HEK293 (cell line): ENCODE results near the gene ZNF200.

Experiments
- FEZF1 ChIP-seq: fragments of 450-650 bp; formaldehyde crosslinking; IDR thresholded peaks from 2 replicates; pipeline ENCODE4 v1.5.1; 2016; ENCODE audit warnings: missing biosample characterization, missing genetic modification characterization
- HOXC10 ChIP-seq: sonication (generic); formaldehyde crosslinking; IDR thresholded peaks from 2 replicates; pipeline ENCODE4 v1.8.1; 2023; ENCODE audit warnings: mild to moderate bottlenecking, missing genetic modification reagents
- KLF7 ChIP-seq: fragments of 450-650 bp; formaldehyde crosslinking; IDR thresholded peaks from 2 replicates; pipeline ENCODE4 v1.5.1; 2016; ENCODE audit warnings: missing biosample characterization, missing genetic modification characterization, borderline replicate concordance
- KLF8 ChIP-seq: fragments of 450-650 bp; formaldehyde crosslinking; IDR thresholded peaks from 2 replicates; pipeline ENCODE4 v1.5.1; 2016; ENCODE audit warnings: missing biosample characterization, missing genetic modification characterization
- OVOL3 ChIP-seq: fragments of 450-650 bp; formaldehyde crosslinking; IDR thresholded peaks from 2 replicates; pipeline ENCODE4 v1.5.1; 2016; ENCODE audit warnings: missing biosample characterization, missing genetic modification characterization
- PATZ1 ChIP-seq: fragments of 450-650 bp; formaldehyde crosslinking; IDR thresholded peaks from 2 replicates; pipeline ENCODE4 v1.5.1; 2016; ENCODE audit warnings: missing biosample characterization, missing genetic modification characterization
- PRDM1 ChIP-seq: fragments of 450-650 bp; formaldehyde crosslinking; IDR thresholded peaks from 2 replicates; pipeline ENCODE4; 2016; ENCODE audit warnings: missing biosample characterization, missing genetic modification characterization
- SCRT2 ChIP-seq: fragments of 450-650 bp; formaldehyde crosslinking; IDR thresholded peaks from 2 replicates; pipeline ENCODE4 v1.5.1; 2016; ENCODE audit warnings: missing biosample characterization, missing genetic modification characterization
- ZBTB48 ChIP-seq: fragments of 450-650 bp; formaldehyde crosslinking; IDR thresholded peaks from 2 replicates; pipeline ENCODE4 v1.5.1; 2016; ENCODE audit warnings: missing biosample characterization, missing genetic modification characterization
- ZNF140 ChIP-seq: fragments of 450-650 bp; formaldehyde crosslinking; IDR thresholded peaks from 2 replicates; pipeline ENCODE4 v1.5.1; 2016; ENCODE audit warnings: missing biosample characterization, missing genetic modification characterization
- ZNF157 ChIP-seq: fragments of 450-650 bp; formaldehyde crosslinking; IDR thresholded peaks from 2 replicates; pipeline ENCODE4 v1.5.1; 2016; ENCODE audit warnings: missing biosample characterization, missing genetic modification characterization
- ZNF18 ChIP-seq: fragments of 450-650 bp; formaldehyde crosslinking; IDR thresholded peaks from 2 replicates; pipeline ENCODE4 v1.5.1; 2016; ENCODE audit warnings: missing biosample characterization, missing genetic modification characterization
- ZNF19 ChIP-seq: fragments of 450-650 bp; formaldehyde crosslinking; IDR thresholded peaks from 2 replicates; pipeline ENCODE4; 2016; ENCODE audit warnings: missing biosample characterization, missing genetic modification characterization, low read depth
- ZNF214 ChIP-seq: fragments of 450-650 bp; formaldehyde crosslinking; IDR thresholded peaks from 2 replicates; pipeline ENCODE4 v1.5.1; 2017; ENCODE audit warnings: missing biosample characterization, mild to moderate bottlenecking, missing genetic modification characterization, borderline replicate concordance
- ZNF221 ChIP-seq: fragments of 450-650 bp; formaldehyde crosslinking; IDR thresholded peaks from 2 replicates; pipeline ENCODE4 v1.5.1; 2017; ENCODE audit warnings: missing biosample characterization, missing genetic modification characterization, borderline replicate concordance
- ZNF302 ChIP-seq: fragments of 450-650 bp; formaldehyde crosslinking; IDR thresholded peaks from 2 replicates; pipeline ENCODE4 v1.5.1; 2016; ENCODE audit warnings: missing biosample characterization, missing genetic modification characterization, low read depth
- ZNF335 ChIP-seq: fragments of 450-650 bp; formaldehyde crosslinking; conservative IDR thresholded peaks from 2 replicates; pipeline ENCODE4 v1.5.1; 2016; ENCODE audit warnings: missing biosample characterization, missing genetic modification characterization
- ZNF416 ChIP-seq: fragments of 450-650 bp; formaldehyde crosslinking; IDR thresholded peaks from 2 replicates; pipeline ENCODE4 v1.5.1; 2016; ENCODE audit warnings: missing biosample characterization, missing genetic modification characterization
- ZNF426 ChIP-seq: fragments of 450-650 bp; formaldehyde crosslinking; IDR thresholded peaks from 2 replicates; pipeline ENCODE4 v1.5.1; 2017; ENCODE audit warnings: missing biosample characterization, missing genetic modification characterization, mild to moderate bottlenecking, inconsistent platforms, moderate library complexity
- ZNF433 ChIP-seq: fragments of 450-650 bp; formaldehyde crosslinking; IDR thresholded peaks from 2 replicates; pipeline ENCODE4 v1.5.1; 2016; ENCODE audit warnings: missing biosample characterization, missing genetic modification characterization, low read depth
- ZNF48 ChIP-seq: fragments of 450-650 bp; formaldehyde crosslinking; IDR thresholded peaks from 2 replicates; pipeline ENCODE4 v1.5.1; 2016; ENCODE audit warnings: missing biosample characterization, missing genetic modification characterization
- ZNF514 ChIP-seq: fragments of 450-650 bp; formaldehyde crosslinking; IDR thresholded peaks from 2 replicates; pipeline ENCODE4 v1.5.1; 2016; ENCODE audit warnings: missing biosample characterization, missing genetic modification characterization
- ZNF529 ChIP-seq: fragments of 450-650 bp; formaldehyde crosslinking; IDR thresholded peaks from 2 replicates; pipeline ENCODE4 v1.5.1; 2017; ENCODE audit warnings: missing genetic modification characterization, missing biosample characterization; ENCODE audit not compliant: insufficient replicate concordance
- ZNF558 ChIP-seq: fragments of 450-650 bp; formaldehyde crosslinking; IDR thresholded peaks from 2 replicates; pipeline ENCODE4 v1.5.1; 2016; ENCODE audit warnings: missing biosample characterization, missing genetic modification characterization
- ZNF600 ChIP-seq: fragments of 450-650 bp; formaldehyde crosslinking; IDR thresholded peaks from 2 replicates; pipeline ENCODE4 v1.5.1; 2016; ENCODE audit warnings: missing biosample characterization, missing genetic modification characterization
- ZNF610 ChIP-seq: fragments of 450-650 bp; formaldehyde crosslinking; IDR thresholded peaks from 2 replicates; pipeline ENCODE4 v1.5.1; 2016; ENCODE audit warnings: missing biosample characterization, missing genetic modification characterization, borderline replicate concordance
- ZNF621 ChIP-seq: fragments of 450-650 bp; formaldehyde crosslinking; IDR thresholded peaks from 2 replicates; pipeline ENCODE4 v1.5.1; 2017; ENCODE audit warnings: missing biosample characterization, missing genetic modification characterization
- ZNF623 ChIP-seq: fragments of 450-650 bp; formaldehyde crosslinking; IDR thresholded peaks from 2 replicates; pipeline ENCODE4 v1.5.1; 2016; ENCODE audit warnings: missing biosample characterization, missing genetic modification characterization
- ZNF660 ChIP-seq: fragments of 450-650 bp; IDR thresholded peaks from 2 replicates; pipeline ENCODE4 v1.5.1; 2018; ENCODE audit warnings: missing biosample characterization, mild to moderate bottlenecking, missing genetic modification characterization
- ZNF664 ChIP-seq: fragments of 450-650 bp; formaldehyde crosslinking; IDR thresholded peaks from 2 replicates; pipeline ENCODE4 v1.5.1; 2016; ENCODE audit warnings: missing biosample characterization, missing genetic modification characterization
- ZSCAN30 ChIP-seq: fragments of 450-650 bp; IDR thresholded peaks from 2 replicates; pipeline ENCODE4 v1.5.1; 2018; ENCODE audit warnings: missing biosample characterization, mild to moderate bottlenecking, missing genetic modification characterization, moderate library complexity
- TF ChIP-seq, protein P1 (sequence below): fragments of 450-650 bp; formaldehyde crosslinking; IDR thresholded peaks from 2 replicates; pipeline ENCODE4 v1.5.1; 2016; ENCODE audit warnings: missing biosample characterization, missing genetic modification characterization
- TF ChIP-seq, protein P2 (sequence below): fragments of 450-650 bp; formaldehyde crosslinking; IDR thresholded peaks from 2 replicates; pipeline ENCODE4 v1.5.1; 2016; ENCODE audit warnings: missing biosample characterization, missing genetic modification characterization, low read depth

Gene ZNF200

DNA sequence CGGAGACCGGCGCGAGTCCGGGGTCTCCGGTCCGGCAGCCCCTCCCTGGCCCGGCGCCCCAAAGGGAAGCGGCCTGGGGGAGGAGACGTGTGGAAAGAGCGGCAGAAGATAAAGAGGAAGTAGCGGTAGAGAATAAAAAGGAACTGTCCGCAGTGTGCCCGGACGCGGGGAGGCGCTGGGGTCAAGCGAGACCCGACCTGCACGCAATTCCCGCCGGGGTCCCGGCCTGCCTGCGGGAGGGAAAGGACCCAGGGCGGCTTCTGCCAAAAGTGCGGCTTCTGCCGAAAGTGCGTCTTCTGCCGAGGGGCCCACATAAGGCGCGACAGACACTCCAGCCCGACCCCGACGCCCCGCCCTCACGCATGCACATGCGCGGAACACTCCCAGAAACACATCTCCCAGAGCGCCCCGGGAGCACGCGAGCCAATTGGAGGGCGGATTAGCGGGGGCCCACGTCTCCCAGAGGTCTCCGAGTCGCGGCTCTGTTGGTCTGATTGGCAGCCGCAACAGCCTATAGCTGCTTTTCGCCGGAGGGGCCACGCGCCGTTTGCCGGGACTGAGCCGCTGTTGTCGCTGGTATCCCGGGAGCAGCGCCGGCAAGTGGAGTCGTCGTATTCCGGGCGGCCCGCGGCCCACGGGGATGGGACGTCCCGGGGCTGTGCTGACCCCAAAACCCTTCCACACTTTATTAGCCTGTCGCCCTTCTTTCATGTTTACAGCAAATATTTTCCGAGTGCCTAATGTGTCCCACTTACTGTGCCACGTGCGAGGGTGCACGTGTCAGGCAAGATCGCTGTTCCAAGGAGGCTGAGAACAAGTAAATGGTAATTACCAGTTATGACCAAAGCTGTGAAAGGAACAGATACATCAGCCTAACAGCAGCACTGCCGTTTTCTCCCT, 29.4 kb upstream of the ZNF200 start (continued):
- TF ChIP-seq, protein P1, sequence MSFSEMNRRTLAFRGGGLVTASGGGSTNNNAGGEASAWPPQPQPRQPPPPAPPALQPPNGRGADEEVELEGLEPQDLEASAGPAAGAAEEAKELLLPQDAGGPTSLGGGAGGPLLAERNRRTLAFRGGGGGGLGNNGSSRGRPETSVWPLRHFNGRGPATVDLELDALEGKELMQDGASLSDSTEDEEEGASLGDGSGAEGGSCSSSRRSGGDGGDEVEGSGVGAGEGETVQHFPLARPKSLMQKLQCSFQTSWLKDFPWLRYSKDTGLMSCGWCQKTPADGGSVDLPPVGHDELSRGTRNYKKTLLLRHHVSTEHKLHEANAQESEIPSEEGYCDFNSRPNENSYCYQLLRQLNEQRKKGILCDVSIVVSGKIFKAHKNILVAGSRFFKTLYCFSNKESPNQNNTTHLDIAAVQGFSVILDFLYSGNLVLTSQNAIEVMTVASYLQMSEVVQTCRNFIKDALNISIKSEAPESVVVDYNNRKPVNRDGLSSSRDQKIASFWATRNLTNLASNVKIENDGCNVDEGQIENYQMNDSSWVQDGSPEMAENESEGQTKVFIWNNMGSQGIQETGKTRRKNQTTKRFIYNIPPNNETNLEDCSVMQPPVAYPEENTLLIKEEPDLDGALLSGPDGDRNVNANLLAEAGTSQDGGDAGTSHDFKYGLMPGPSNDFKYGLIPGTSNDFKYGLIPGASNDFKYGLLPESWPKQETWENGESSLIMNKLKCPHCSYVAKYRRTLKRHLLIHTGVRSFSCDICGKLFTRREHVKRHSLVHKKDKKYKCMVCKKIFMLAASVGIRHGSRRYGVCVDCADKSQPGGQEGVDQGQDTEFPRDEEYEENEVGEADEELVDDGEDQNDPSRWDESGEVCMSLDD (tag by site-specific recombination): no peak; the same call in none of the 2 replicates
- TF ChIP-seq ZNF19 (tag by site-specific recombination) (no peak), ZNF433 (tag by site-specific recombination) (no peak), ZNF514 (no peak), ZNF221 (tag by site-specific recombination) (no peak), SCRT2 (tag by site-specific recombination) (peak; percentile 25; the same call in 1 of the 2 replicates), ZSCAN30 (tag by site-specific recombination) (peak; percentile 28; the same call in 1 of the 2 replicates), OVOL3 (tag by site-specific recombination) (0 out of 2 replicates have a peak, but pooled peaks have one; percentile 23), FEZF1 (no peak), KLF8 (tag by site-specific recombination) (peak; percentile 82), HOXC10 (no peak), ZNF426 (tag by site-specific recombination) (no peak), ZBTB48 (tag by site-specific recombination) (no peak), ZNF529 (tag by site-specific recombination) (no peak), ZNF660 (tag by site-specific recombination) (peak; percentile 88), ZNF157 (no peak), ZNF48 (tag by site-specific recombination) (no peak), ZNF664 (tag by site-specific recombination) (no peak), ZNF140 (tag by site-specific recombination) (no peak), KLF7 (peak; percentile 78; the same call in 1 of the 2 replicates), ZNF335 (tag by site-specific recombination) (peak; percentile 95), PRDM1 (tag by site-specific recombination) (peak; percentile 80), ZNF416 (tag by site-specific recombination) (no peak), ZNF623 (tag by site-specific recombination) (no peak), ZNF18 (no peak), ZNF558 (tag by site-specific recombination) (no peak), ZNF621 (tag by site-specific recombination) (no peak), PATZ1 (tag by site-specific recombination) (peak; percentile 83), ZNF302 (no peak), ZNF610 (tag by site-specific recombination) (peak; percentile 57; the same call in 1 of the 2 replicates), ZNF600 (tag by site-specific recombination) (no peak), ZNF214 (no peak)
- TF ChIP-seq, protein P2, sequence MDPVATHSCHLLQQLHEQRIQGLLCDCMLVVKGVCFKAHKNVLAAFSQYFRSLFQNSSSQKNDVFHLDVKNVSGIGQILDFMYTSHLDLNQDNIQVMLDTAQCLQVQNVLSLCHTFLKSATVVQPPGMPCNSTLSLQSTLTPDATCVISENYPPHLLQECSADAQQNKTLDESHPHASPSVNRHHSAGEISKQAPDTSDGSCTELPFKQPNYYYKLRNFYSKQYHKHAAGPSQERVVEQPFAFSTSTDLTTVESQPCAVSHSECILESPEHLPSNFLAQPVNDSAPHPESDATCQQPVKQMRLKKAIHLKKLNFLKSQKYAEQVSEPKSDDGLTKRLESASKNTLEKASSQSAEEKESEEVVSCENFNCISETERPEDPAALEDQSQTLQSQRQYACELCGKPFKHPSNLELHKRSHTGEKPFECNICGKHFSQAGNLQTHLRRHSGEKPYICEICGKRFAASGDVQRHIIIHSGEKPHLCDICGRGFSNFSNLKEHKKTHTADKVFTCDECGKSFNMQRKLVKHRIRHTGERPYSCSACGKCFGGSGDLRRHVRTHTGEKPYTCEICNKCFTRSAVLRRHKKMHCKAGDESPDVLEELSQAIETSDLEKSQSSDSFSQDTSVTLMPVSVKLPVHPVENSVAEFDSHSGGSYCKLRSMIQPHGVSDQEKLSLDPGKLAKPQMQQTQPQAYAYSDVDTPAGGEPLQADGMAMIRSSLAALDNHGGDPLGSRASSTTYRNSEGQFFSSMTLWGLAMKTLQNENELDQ (tag by site-specific recombination): no peak
